Karpas-422 (cell line): ENCODE results near the gene ABCA13. TPM values are rescaled to one million over a fixed set of nuclear protein-coding genes. Genes with fewer than 3 reads are reported as not detected.

Experiments used
- DNase-seq: peaks from one replicate; pipeline ENCODE4 v3.0.0-alpha.2; 2015
- H2AFZ ChIP-seq: fragments of 200-600 bp; sonication (generic); 2 replicates; pipeline ENCODE4 v1.6.1; 2014; ENCODE audit warnings: antibody characterized with exemption, low read length, mixed read lengths
- H3K27ac ChIP-seq: fragments of 200-600 bp; sonication (generic); 2 replicates; pipeline ENCODE4 v1.5.1; 2014; ENCODE audit warnings: mild to moderate bottlenecking, low read length, moderate library complexity
- H3K27me3 ChIP-seq: fragments of 200-600 bp; sonication (generic); 2 replicates; pipeline ENCODE4 v1.6.1; 2014; ENCODE audit warnings: low read length, mixed read lengths
- H3K36me3 ChIP-seq: fragments of 200-600 bp; sonication (generic); 2 replicates; pipeline ENCODE4 v1.6.1; 2014; ENCODE audit warnings: low read length, mixed read lengths; ENCODE audit not compliant: insufficient read depth
- H3K4me1 ChIP-seq: fragments of 200-600 bp; sonication (generic); 2 replicates; pipeline ENCODE4 v1.6.1; 2014; ENCODE audit warnings: mild to moderate bottlenecking, low read length, mixed read lengths
- H3K4me2 ChIP-seq: fragments of 200-600 bp; sonication (generic); 2 replicates; pipeline ENCODE4 v1.6.1; 2014; ENCODE audit warnings: low read length, low read depth, mild to moderate bottlenecking; ENCODE audit not compliant: poor library complexity, severe bottlenecking
- H3K4me3 ChIP-seq: fragments of 200-600 bp; sonication (generic); 2 replicates; pipeline ENCODE4 v1.5.1; 2014; ENCODE audit warnings: mild to moderate bottlenecking, antibody characterized with exemption, low read length, mixed read lengths
- H3K79me2 ChIP-seq: fragments of 200-600 bp; sonication (generic); 2 replicates; pipeline ENCODE4 v1.6.1; 2014; ENCODE audit warnings: mild to moderate bottlenecking, low read length, mixed read lengths
- H3K9ac ChIP-seq: fragments of 200-600 bp; sonication (generic); 2 replicates; pipeline ENCODE4 v1.6.0; 2014; ENCODE audit warnings: low read length
- H3K9me2 ChIP-seq: fragments of 200-600 bp; sonication (generic), shearing (Covaris generic); replicated peaks from 2 replicates; pipeline ENCODE4 v1.6.0; 2014; ENCODE audit warnings: mild to moderate bottlenecking, low read length, moderate library complexity; ENCODE audit not compliant: insufficient read depth
- H3K9me3 ChIP-seq: fragments of 300-700, 200-600 bp; sonication (generic); 2 replicates; pipeline ENCODE4 v1.6.1; 2014; ENCODE audit warnings: low read length, mixed read lengths
- H4K20me1 ChIP-seq: fragments of 200-600 bp; sonication (generic); 2 replicates; pipeline ENCODE4 v1.6.1; 2014; ENCODE audit warnings: mild to moderate bottlenecking, antibody characterized with exemption, low read length, low read depth; ENCODE audit not compliant: insufficient read depth
- total RNA-seq: library from RNA; depleted of rRNA; stranded (reverse); fragments of >200 nt; shearing (Covaris generic); gene quantifications from 2 replicates; pipeline ENCODE4 v1.2.3, GENCODE V29; 2014; ENCODE audit warnings: low replicate concordance

ABCA13 gene
- total RNA-seq, 1 experiment from 2014 or later = not detected

DNA sequence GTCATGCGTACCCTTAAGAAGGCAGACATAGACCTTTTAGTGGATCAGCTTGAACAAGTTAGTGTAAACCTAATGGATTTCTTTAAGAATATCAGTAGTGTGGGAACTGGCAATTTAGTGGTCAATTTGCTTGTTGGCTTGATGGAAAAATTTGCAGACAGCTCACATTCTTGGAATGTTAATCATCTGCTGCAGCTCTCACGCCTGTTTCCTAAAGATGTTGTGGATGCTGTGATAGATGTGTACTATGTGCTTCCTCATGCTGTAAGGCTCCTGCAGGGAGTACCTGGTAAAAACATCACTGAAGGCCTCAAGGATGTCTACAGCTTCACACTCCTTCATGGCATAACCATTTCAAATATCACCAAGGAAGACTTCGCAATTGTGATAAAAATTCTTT lies 103.4 kb downstream of the ABCA13 start:
- Histone ChIP-seq H3K4me1 (no peaks in the 10 kb centered on the region), H3K9me2 (no peaks in the 10 kb centered on the region), H4K20me1 (no peaks in the 10 kb centered on the region), H3K27ac (no peak overlapping the region), H2AFZ (no peak overlapping the region), H3K9me3 (no peaks in the 10 kb centered on the region), H3K4me2 (no peak overlapping the region), H3K9ac (no peak overlapping the region), H3K27me3 (no peaks in the 10 kb centered on the region), H3K36me3 (no peaks in the 10 kb centered on the region), H3K4me3 (no peak overlapping the region), H3K79me2 (no peaks in the 10 kb centered on the region)
- DNase-seq = no peak

DNA sequence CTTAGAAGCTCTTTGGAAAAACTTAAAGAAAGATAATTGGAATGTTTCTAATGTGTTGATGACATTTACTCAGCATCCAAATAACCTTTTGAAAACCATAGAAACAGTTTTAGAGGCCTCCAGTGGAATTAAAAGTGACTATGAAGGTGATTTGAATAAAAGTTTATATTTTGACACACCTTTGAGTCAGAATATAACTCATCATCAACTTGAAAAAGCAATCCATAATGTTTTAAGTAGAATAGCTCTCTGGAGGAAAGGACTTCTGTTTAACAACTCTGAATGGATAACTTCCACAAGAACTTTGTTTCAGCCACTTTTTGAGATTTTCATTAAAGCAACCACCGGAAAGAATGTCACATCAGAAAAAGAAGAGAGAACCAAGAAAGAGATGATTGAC lies 108.2 kb downstream of the ABCA13 start:
- no peak overlapping the region for H2AFZ ChIP-seq
- H3K9me3 ChIP-seq = no peaks in the 10 kb centered on the region
- H3K79me2 ChIP-seq = no peaks in the 10 kb centered on the region
- no peaks in the 10 kb centered on the region for H4K20me1 ChIP-seq
- no peak for DNase-seq
- H3K9ac ChIP-seq = no peak overlapping the region
- H3K27me3 ChIP-seq = no peaks in the 10 kb centered on the region
- H3K36me3 ChIP-seq = no peaks in the 10 kb centered on the region
- no peaks in the 10 kb centered on the region for H3K4me1 ChIP-seq
- H3K4me2 ChIP-seq = no peak overlapping the region
- H3K9me2 ChIP-seq = no peaks in the 10 kb centered on the region
- no peak overlapping the region for H3K27ac ChIP-seq
- no peak overlapping the region for H3K4me3 ChIP-seq

DNA sequence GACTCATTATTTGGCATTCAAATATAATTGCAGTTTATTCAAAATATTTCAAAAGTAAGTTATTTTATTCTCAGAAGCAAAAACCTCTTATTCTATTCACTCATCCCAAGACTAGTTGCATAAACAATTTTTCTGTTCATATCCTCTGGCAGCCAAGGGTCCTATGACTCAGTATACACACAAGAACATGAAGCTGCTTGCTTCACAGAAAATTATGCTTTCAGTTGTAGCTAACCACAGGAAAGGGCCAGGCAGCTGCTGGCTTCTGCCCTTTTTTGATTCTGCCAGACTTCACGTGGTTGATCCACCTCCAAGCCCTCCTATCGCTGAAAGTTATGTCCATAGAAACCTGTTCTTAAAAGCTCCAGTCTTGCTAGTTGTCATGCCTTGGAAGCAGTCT lies 108.8 kb downstream of the ABCA13 start:
- Histone ChIP-seq H3K9ac (no peak overlapping the region), H3K27ac (no peak overlapping the region), H3K36me3 (no peaks in the 10 kb centered on the region), H3K4me2 (no peak overlapping the region), H4K20me1 (no peaks in the 10 kb centered on the region), H3K27me3 (no peaks in the 10 kb centered on the region), H3K9me3 (no peaks in the 10 kb centered on the region), H3K4me3 (no peak overlapping the region), H3K79me2 (no peaks in the 10 kb centered on the region), H3K9me2 (no peaks in the 10 kb centered on the region), H2AFZ (no peak overlapping the region), H3K4me1 (no peaks in the 10 kb centered on the region)
- DNase-seq = no peak

DNA sequence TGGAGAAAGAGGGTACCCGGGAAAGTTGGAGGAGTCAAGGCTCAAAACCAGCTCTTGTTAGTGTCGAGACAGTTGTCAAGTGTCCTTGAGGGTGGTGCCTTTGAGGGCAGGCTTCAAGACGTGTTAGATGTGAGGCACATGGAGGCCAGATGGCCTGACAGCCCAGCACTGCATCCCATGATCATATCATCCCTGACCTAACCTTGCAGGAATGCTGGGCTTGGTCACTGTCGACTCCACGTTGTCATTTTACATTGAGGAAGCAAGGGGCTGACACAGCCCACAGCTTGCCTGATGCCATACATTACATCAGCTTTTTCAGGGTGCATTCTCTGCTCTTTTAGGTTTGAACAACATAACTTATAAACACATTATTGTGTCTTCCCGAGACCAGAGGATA lies 114.1 kb downstream of the ABCA13 start:
- H4K20me1 ChIP-seq = no peaks in the 10 kb centered on the region
- no peaks in the 10 kb centered on the region for H3K9me3 ChIP-seq
- no peak overlapping the region for H3K4me3 ChIP-seq
- no peaks in the 10 kb centered on the region for H3K27me3 ChIP-seq
- no peaks in the 10 kb centered on the region for H3K9me2 ChIP-seq
- H2AFZ ChIP-seq = no peak overlapping the region
- H3K36me3 ChIP-seq = no peaks in the 10 kb centered on the region
- H3K9ac ChIP-seq = no peak overlapping the region
- H3K4me1 ChIP-seq = no peaks in the 10 kb centered on the region
- no peak for DNase-seq
- H3K79me2 ChIP-seq = no peaks in the 10 kb centered on the region
- H3K4me2 ChIP-seq = no peak overlapping the region
- H3K27ac ChIP-seq = no peak overlapping the region

DNA sequence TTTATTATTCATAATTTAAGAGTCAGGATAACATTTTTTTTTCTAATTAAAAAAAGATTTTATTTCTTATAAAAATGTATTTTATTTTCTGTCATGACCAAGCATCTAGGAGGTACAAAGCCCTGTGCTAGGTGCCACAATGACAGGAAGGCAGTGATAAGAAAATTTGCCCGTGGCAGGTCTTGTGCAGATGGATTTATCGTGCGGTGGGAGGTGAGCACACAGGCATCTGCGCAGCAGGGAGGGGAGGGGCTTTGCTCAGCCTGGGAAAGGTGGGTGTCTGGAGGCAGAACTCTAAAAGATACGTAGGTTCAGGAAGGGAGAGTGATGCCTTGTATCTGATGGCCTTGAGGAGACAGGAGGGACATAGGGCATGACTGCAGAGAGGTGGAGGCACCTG lies 115.6 kb downstream of the ABCA13 start:
- Histone ChIP-seq H3K36me3 (no peaks in the 10 kb centered on the region), H3K9me3 (no peaks in the 10 kb centered on the region), H3K4me3 (no peak overlapping the region), H3K4me1 (no peaks in the 10 kb centered on the region), H3K4me2 (no peak overlapping the region), H2AFZ (no peak overlapping the region), H3K9ac (no peak overlapping the region), H3K27ac (no peak overlapping the region), H4K20me1 (no peaks in the 10 kb centered on the region), H3K9me2 (no peaks in the 10 kb centered on the region), H3K27me3 (no peaks in the 10 kb centered on the region), H3K79me2 (no peaks in the 10 kb centered on the region)
- no peak for DNase-seq

DNA sequence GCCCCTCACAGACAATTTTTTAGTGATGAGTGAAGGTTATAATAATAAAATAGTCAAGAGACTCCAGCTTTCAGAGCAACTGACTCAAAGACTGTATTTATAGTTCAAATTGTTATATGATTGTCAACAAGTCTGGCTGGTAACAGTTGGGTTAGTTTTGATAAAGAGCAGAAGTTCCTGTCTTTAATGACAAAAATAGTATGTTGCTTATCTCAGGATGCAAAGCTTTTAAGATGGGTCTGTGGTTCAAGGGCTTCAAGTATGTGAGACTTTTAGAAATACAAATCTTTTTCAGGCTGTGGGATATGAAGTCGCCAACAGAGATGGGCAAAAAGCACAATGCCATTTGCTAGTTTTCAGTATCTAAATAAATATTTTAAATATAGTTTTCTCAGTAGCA lies 118.4 kb downstream of the ABCA13 start:
- DNase-seq = no peak
- Histone ChIP-seq H3K9ac (no peak overlapping the region), H2AFZ (no peak overlapping the region), H3K4me2 (no peak overlapping the region), H3K36me3 (no peaks in the 10 kb centered on the region), H3K4me1 (no peaks in the 10 kb centered on the region), H3K79me2 (no peaks in the 10 kb centered on the region), H3K27ac (no peak overlapping the region), H3K9me2 (no peaks in the 10 kb centered on the region), H4K20me1 (no peaks in the 10 kb centered on the region), H3K9me3 (no peaks in the 10 kb centered on the region), H3K27me3 (no peaks in the 10 kb centered on the region), H3K4me3 (no peak overlapping the region)

DNA sequence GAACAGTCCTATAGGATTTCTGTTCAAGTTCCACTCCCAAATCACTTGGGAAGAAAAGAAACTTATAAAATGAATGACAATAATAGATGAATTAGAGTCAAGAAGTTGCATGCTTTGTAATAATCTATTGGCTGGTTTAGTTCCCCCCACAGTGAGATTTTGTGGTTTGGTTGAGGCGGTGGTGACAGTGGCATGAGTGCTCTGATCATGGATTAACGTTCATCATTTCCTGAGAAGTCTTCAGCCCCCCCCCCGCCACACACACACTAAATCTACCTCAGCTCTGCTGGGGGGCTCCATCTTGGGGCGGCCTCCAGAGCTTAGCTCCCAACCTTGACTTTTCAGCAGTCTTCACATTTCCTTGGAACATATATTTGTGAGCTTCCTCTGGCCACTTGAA lies 121.7 kb downstream of the ABCA13 start:
- Histone ChIP-seq H3K4me2 (no peak overlapping the region), H3K9me3 (no peaks in the 10 kb centered on the region), H3K27ac (no peak overlapping the region), H3K9me2 (no peaks in the 10 kb centered on the region), H3K36me3 (no peaks in the 10 kb centered on the region), H3K4me3 (no peak overlapping the region), H3K4me1 (no peaks in the 10 kb centered on the region), H4K20me1 (no peaks in the 10 kb centered on the region), H3K9ac (no peak overlapping the region), H3K27me3 (no peaks in the 10 kb centered on the region), H3K79me2 (no peaks in the 10 kb centered on the region), H2AFZ (no peak overlapping the region)
- no peak for DNase-seq

DNA sequence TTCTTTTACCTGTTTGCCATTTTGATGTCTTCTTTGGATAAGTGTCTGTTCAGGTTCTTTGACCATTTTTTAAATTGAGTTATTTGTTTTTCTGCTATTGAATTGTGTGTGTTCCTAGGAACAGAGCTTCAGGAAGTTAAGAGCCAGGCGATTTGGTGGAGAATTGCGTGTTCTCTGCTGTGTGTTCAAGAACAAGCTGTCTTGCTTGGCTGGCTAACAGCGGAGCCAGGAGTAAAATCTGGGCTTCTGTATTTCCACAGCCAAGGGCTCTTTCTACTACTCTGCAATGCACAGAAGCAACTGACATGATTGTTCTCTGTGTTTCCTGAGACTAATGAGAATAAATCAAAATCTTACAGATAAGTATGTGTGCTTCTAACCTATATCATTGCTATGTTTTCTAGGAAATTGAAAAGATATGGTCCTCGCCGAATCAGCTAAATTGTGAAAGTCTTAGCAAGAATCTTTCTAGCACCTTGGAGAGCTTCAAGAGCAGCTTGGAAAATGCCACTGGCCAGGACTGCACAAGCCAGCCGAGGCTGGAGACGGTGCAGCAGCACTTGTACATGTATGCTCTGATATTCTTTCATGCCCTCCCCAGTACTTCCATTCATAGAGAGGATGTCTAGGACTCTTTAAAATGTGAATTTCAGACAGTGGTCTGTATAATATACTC lies 124.2 kb downstream of the ABCA13 start:
- Histone ChIP-seq H3K27me3 (no peaks in the 10 kb centered on the region), H3K4me1 (no peaks in the 10 kb centered on the region), H3K9ac (no peak overlapping the region), H3K79me2 (no peaks in the 10 kb centered on the region), H2AFZ (no peak overlapping the region), H3K27ac (no peak overlapping the region), H3K9me2 (no peaks in the 10 kb centered on the region), H4K20me1 (no peaks in the 10 kb centered on the region), H3K36me3 (no peaks in the 10 kb centered on the region), H3K4me3 (no peak overlapping the region), H3K4me2 (no peak overlapping the region), H3K9me3 (no peaks in the 10 kb centered on the region)
- DNase-seq = no peak

DNA sequence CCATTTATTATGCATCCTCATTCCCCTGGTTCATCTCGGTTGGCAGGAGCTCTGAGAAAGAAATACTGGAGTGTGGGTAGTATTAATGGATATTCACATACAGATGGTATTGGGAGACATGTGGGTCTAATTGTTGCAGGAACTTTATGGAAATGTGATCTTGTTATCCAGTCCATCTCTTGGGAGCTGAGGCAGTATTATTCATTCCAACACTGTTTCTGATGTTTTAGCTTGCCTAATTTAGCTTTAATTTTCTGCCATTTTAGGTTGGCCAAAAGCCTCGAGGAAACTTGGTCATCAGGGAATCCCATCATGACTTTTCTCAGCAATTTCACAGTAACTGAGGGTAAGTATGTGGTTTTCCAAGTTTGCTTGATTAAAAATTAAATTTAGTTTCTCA lies 125.7 kb downstream of the ABCA13 start:
- Histone ChIP-seq H3K27ac (no peak overlapping the region), H2AFZ (no peak overlapping the region), H4K20me1 (no peaks in the 10 kb centered on the region), H3K9me3 (no peaks in the 10 kb centered on the region), H3K27me3 (no peaks in the 10 kb centered on the region), H3K9me2 (no peaks in the 10 kb centered on the region), H3K9ac (no peak overlapping the region), H3K4me2 (no peak overlapping the region), H3K4me3 (no peak overlapping the region), H3K36me3 (no peaks in the 10 kb centered on the region), H3K4me1 (no peaks in the 10 kb centered on the region), H3K79me2 (no peaks in the 10 kb centered on the region)
- no peak for DNase-seq
